Activated CD4-positive, alpha-beta T cell treated with anti-CD3 and anti-CD28 coated beads, Interleukin-2, amount 50 U/mL, for 24 hours (primary cell): ENCODE data around the gene ZBTB7C.

ENCODE experiments used
- DNase-seq, 2 donors: peaks; one replicate each; pipeline ENCODE4 v3.0.0-alpha.2; 2020; ENCODE audit warnings: low read depth in 1 of 2, low spot score in 1 of 2

Gene ZBTB7C

DNA sequence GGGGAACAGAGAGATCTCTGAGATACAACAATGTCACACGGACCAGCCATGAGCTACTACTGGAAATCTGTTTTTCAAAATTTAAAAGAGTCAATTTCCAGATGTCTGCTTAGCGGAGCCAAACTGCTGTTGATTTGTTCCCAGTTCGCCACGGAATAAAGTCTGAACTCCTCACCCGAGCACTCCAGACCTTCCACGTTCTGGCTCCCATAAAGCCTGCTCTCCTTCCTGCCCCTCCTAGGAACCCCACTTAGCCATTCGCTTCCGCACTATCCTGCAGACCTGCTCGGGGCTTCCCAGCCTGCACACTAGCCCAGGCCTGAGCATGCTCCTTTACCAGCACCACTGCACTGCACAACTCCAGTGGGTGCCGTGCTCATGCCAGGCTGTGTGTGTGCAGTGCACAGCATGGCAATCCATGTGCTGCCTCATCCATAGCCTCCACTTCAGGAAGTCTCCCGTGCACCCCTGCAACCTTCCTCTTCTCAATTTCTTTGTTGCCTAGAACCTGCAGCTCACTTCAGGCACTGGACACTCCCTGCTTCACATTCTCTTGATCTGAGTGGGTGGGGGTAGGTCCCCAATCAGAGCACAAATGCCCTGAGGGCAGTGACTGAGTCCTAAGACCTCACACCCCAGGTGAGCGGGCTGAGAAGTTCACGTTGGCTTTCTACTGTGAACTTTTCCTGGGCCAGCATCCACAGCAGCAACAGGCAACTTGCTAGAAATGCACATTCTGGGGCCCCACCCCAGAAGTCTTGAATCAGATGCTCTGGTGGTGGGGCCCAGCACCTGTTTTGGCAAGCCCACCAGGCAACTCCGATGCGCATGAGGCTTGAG is 53.7 kb downstream of the ZBTB7C start:
- DNase-seq = no peak

DNA sequence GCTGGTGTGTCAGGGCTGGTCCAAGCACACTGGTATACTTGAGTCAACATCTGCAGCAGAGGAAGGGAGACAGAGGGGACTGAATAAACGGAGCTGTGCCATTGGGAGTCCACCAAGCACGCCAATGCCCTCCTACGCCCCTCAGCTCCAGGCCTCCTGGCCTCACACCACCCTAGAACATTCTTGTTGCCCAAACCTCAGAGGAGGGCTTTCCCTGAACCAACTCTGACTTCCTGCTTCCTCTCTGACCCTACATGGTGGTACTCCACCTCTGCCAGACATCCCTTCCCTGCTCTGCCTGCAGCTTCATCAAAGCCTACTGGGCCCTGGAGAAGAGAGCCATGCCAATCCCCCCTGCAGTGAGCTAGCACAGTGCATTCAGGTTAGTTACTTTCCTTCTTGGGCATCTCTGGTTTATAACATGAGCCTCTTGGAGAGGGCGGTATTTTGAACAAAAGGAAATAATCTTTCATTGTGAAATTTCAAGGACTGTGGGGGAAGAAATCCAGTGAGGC is 54.4 kb downstream of the ZBTB7C start:
- no peak for DNase-seq

DNA sequence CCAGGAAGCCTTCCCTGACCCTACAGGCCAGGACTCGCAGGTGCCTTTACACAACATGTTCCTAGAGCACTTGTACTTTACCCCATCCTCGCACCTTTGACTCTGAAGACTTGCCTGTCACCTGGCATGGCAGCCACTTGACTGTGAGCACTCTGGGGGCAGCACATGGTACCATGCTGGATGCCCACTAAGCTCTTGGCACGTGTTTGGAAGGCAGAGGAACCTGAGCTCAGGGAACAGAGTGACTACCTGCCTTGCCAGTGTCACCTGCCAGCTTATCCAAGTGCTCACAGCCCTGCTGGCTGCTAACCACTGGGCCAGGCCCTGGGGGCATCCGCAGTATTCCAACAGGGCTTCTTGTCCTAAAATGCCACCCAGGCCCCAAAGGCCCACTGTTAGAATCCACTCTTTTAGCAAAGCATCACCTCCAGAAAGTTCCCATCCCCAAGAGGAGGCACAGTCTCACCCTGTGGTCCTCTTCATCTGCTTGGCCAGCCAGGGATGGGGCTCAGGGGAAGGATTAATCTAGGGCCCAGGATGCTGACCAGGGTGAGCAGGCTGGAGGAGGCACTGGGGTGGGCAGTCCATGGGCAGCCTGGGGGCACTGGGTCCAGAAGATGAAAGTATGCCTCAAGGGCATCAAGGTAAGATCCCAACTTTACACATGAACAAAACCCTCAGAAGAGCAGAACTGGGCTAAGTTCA is 57.0 kb downstream of the ZBTB7C start:
- DNase-seq = no peak

DNA sequence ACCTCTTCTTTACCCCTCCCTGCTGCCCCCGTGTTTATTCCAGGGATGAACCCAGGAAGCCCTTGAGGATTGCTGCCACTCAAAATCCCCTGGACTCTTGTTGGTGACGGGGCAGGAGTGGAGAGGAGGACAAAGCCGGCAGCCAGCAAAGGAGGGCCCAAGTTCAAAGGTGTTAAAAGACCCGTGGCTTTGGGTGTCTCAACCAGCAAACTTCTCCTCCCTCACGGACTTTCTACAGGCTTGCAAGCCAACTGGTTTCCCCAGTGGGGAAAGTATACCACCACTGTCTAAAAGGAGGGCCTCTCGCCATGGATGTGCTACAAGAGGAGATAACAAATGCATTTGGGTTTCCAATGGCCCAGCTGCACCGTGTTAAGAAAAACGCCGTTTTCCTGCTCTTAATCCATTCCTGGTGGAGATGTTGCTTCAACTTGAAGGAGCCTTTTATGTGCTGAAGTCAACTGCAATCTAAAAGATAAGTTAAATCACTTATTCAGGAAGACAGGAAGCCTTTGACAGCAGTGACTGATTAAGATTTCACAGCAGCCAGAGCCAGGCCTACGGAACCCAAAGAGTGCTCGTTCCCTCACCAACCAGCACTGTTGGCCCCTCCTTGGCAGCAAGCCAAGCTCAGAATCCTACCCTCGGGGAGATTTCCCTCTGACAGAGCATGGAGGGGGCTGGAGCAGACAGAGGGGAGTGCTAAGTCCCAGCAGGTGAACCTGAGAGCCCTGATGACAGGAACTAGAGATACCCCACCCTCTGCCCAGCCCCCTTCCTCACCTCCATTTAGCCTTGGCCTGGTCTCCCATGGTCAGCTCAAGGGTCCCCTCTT is 57.8 kb downstream of the ZBTB7C start:
- no peak for DNase-seq

DNA sequence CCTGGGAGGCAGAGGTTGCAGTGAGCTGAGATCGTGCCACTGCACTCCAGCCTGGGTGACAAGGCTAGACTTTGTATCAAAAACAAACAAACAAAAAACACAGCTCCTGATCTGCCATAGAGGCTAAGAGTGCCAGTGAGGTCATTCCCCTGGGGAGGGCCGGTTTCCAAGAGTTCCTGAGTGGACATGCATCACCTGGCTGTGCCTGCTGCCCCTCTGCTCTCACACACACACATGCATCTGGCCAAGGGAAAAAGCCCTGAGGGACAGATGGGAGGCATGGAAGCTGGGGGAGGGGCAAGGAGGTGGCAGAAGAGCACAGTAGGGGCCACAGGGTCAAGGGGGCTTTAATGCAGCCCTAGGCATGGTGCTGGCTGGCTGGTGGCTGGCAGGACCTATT is 60.4 kb downstream of the ZBTB7C start:
- no peak for DNase-seq

GRCh38 chr18:48347756-48348326 is 61.3 kb downstream of the ZBTB7C start:
- DNase-seq = no peak

DNA sequence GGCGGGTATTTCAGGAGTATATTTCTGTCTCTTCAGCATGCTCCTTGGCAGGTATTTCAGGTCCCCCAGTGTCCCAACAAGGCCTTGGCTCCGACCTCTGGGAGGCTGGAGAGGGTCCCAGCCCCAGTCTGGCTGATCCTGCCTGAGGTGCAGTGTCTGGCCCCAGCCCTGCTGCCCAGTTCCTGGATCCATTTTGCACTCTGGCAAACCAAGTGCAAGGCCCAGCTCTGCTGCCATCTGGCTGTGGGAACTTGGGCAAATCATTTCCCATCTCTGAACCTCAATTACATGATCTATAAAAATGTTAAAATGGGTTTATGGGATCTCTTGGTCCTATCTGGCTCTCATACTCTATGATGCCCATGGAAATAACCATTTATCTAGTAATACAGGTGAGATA is 63.6 kb downstream of the ZBTB7C start:
- DNase-seq = no peak

GRCh38 chr18:48342581-48342980 is 66.6 kb downstream of the ZBTB7C start:
- no peak for DNase-seq

DNA sequence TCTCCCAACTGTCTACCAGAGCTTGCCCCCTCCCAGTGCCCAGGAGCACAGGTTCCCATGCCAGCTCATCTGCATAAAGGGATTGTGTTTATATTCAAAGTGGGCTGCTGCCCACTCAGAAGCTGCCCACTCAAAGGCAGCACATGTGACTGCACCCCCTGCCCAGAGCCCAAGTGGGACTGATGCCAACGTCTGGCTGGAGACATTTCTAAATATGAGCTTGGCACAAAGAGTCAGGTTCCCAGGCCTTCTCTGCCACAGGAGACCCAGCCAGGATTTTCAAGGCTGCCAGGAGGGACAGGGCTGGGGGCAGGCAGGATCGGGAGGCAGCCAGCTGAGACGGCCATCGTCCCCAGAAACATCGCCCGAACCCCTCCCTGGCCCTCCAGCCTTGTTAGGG is 67.1 kb downstream of the ZBTB7C start:
- DNase-seq = no peak

GRCh38 chr18:48340560-48340959 is 68.6 kb downstream of the ZBTB7C start:
- DNase-seq = no peak

- no peak for DNase-seq
Observed at GRCh38 chr18:48339692-48340091, 69.5 kb downstream of the ZBTB7C start.

- DNase-seq = no peak
Observed at GRCh38 chr18:48338915-48339314, 70.3 kb downstream of the ZBTB7C start.

DNA sequence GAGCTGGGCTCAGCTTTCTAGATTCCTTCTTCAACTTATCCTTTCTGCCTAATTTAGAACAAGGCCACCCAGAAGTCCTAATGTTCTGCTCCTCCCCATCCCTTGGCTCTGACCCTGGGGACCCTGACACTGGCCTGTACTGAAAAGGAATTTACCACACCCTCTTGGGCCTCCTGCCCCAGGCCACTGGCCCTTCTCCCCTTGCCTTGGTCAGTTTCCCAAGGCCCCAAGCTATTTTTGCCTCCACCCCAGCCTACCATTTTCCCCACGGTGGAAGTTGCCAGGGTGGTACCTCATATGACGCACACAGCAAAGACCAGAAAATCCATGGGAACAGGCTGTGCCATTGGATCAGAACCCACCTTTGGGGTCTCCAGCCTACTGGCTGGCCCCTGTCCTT is 72.1 kb downstream of the ZBTB7C start:
- DNase-seq = no peak

- DNase-seq = no peak
Observed at GRCh38 chr18:48336332-48336731, 72.9 kb downstream of the ZBTB7C start.

DNA sequence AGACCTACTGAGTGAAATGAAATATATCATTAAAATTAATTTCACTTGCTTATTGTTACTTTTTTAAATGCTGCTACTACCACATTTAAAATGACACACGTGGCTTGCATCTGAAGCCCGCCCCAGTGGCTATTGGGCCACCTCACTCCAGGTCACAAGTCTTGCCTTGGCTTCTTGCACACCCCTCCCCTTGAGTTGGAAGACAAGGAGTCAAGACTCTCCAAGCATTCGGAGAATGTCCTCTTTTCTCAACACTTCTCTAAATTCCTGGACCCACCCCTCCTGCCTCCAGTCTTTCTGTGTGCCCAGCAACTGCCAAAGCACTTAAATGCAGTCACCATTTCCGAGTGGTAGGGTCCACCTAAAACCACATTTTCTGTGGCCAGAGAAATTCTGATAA is 73.4 kb downstream of the ZBTB7C start:
- DNase-seq = no peak

DNA sequence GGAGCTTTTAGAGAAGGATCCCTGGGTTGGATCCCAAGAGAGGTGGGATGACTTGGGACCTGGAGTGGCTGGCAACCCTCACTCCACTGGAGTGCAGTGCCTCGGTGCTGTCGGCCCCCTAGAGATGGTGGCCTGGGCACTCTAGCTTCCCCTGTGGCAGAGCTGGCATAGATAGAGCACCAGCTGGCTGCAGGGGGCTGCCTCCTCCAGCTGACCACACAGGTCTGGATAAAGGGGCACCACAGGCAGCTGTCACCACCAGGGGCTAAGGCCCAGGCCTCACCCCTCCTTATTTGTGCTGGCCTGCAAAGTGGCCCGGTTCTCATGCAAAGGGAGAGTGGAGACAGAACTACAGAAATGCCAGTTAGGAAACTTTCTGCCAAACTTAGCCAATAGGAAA is 74.3 kb downstream of the ZBTB7C start:
- no peak for DNase-seq

DNA sequence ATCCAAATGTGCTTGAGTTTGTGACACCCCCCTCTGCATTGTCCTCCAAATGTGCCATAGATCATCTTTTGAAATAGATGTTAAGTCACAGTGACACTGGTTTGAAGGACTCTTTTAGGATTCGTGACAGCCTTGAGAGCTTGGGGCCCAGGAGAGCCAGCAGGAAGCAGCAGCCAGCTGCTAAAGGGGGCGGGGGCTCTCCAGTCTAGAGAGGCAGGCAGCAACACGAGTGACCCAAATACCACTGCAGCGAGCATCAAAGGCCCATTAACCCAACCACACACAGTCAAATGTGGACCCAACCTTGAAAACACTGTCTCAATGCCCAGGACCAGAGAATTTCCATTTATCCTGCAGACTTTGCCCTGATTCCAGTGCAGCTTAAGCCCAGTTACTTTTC is 75.6 kb downstream of the ZBTB7C start:
- DNase-seq = no peak

- no peak for DNase-seq
Observed at GRCh38 chr18:48330016-48330991, 78.9 kb downstream of the ZBTB7C start.

- no peak for DNase-seq
Observed at GRCh38 chr18:48328473-48329210, 80.5 kb downstream of the ZBTB7C start.
